RCC 7860 (cell line): Measurements from ENCODE around the gene KCNT2.

Experiments used
- DNase-seq: peaks from one replicate; pipeline ENCODE4 v3.0.0-alpha.2; 2015; ENCODE audit warnings: low spot score
- FAIRE-seq: peaks from 2 replicates; lab custom pipeline; 2012; peaks lifted over from hg19 to GRCh38; lab: Jason Lieb, UNC

The KCNT2 gene

GRCh38 chr1:196229546-196229945 lies 378.7 kb downstream of the KCNT2 start:
- FAIRE-seq: no peak
- DNase-seq: no peak

GRCh38 chr1:196214866-196215265 lies 393.4 kb downstream of the KCNT2 start:
- FAIRE-seq: no peak
- DNase-seq: no peak

GRCh38 chr1:196209983-196210382 lies 398.3 kb downstream of the KCNT2 start:
- FAIRE-seq: no peak
- no peak for DNase-seq

GRCh38 chr1:196209265-196209664 lies 399.0 kb downstream of the KCNT2 start:
- DNase-seq: no peak
- FAIRE-seq: no peak

DNA sequence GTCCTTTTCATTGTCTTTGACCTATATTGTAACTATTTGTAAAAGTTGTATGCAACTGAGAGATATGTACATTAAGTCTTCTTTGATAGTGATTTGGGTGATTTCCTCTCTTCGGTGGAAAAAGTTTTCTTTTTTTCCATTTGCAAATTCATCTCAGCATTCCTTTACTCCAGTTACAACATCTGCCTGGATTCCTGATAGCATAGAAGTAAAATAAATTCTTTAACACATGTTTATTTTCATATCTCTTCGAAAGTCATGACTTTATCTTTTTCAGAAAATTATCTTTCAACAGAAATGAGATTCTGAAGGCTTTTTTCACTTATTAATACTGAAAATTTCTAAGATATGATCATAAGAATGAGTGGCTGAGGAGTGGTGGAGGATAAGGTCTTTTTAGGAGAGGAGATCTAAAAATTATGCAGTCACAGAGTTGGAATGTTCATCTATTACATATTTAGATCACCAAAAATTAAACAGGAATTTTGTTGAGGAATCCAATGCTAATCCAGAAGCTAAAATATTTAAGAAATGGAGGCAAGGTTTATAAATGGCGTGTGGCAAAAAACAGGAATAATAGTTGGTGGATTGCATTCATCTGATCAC lies 400.5 kb downstream of the KCNT2 start:
- no peak for DNase-seq
- no peak for FAIRE-seq

GRCh38 chr1:196205882-196206281 lies 402.4 kb downstream of the KCNT2 start:
- DNase-seq (no peak), FAIRE-seq (no peak)

GRCh38 chr1:196196486-196196885 lies 411.8 kb downstream of the KCNT2 start:
- no peak for DNase-seq
- FAIRE-seq: no peak

DNA sequence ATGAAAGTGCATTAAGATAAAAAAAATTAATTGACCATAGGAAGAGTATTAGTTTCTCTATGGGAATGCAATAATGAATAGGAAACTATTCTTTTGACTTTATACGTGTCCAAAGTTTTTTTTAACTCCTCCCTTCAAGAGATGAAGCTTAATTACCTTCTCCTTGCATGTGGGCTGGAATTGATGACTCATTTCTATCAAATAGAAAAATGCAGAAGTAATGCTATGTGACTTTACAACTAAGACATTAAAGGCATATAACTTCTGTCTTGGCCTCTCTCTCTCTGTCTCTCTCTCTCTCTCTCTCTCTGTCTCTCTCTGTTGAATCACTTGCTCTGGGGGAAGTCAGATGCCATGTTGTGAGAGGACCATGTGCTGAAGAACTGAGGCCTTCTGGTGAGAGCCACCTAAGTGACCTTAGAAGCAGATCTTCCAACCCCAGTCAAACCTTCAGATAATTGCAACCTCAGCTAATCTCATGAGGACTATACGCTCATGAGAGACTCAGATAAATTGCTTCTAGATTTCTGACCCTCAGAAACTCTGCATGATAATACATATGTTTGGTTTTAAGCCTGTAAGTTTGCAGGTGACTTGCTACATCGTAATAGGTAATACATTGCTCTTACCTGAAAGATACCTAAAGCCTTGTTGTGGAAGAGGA lies 414.2 kb downstream of the KCNT2 start:
- DNase-seq (no peak), FAIRE-seq (no peak)

GRCh38 chr1:196183941-196184340 lies 424.3 kb downstream of the KCNT2 start:
- DNase-seq (no peak), FAIRE-seq (no peak)

DNA sequence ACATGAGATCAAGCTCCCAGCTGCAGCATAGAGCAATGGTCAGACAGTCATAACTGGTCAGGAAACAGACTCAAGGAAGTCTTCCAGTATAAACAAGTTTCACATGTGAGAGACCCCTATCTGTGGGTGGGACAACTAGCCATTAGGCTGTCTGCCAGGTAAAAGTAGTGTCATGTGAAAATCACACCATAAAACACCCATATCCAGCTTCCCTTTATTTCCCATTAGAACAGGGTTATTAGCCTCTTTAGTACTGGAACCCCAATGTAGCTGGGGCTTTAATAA lies 426.7 kb downstream of the KCNT2 start:
- no peak for DNase-seq
- FAIRE-seq: no peak

DNA sequence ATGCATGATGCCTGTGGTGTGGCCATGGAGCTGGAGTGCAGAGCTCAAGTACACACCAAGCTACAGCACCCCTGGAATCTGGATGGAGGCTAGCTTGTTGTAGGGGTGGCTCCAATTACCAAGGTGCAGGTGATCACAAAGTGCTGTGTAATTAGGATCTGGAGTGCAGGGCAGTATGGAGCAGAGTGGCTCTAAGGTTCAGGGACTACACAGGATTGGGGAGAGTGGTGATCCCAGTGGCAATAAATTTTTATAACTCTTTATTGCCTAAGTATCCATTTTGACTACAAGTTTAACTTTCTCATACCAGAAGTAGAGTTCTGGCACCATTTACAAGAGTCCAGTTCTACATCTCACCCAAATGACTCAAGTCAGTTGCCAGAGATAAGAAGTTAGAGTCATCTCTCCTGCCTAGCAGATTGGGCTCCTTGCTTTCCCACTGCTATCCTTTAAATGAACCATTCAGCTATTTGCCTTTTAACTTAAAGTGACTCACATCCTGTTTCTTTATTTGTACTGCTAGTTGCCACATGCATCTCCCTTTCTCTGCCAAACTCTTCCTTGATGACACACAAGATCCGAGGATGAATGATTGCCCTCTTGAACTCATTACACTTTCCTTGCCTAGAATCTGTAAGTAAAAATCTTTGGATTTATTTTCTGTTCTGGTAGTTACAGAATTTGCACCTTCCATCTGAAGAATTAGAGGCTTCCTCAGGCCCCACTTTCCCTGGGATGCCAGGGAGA lies 427.2 kb downstream of the KCNT2 start:
- FAIRE-seq (peak; percentile 92), DNase-seq (peak; percentile 95)

DNA sequence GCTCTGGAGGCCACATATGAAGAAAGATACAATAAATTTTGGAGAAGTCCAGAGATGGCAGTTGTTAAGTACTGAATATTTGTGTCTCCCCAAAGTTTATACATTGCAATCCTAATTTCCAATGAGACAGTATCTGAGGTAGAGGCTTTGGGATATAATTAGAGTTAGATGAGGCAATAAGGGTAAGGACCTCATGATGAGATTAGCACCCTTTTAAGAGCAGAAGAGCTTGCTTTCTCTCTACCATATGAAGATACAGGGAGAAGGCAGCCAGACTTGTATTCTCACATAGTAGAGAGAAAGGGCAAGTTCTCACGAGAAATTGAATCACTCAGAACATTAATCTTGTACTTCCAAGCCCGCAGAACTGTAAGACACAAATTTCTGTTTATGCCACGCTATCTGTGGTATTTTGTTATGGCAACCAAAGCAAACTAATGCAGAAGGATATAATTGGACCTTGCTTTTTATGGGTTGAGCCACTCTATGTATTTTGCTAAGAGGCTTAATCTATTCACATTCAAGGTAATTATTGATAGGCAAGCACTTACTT lies 430.1 kb downstream of the KCNT2 start:
- FAIRE-seq: no peak
- no peak for DNase-seq
